ENCODE measurements around the gene CYP2W1. TPM values are rescaled to one million over a fixed set of nuclear protein-coding genes. Genes with fewer than 3 reads are reported as not detected.

The CYP2W1 gene
- total RNA-seq, 4 donors from 2014 or later, result 2.3 to 23.1 (median 2.5) TPM; not detected in 1

- no peaks in the 10 kb centered on the region for H3K9me3 ChIP-seq
- H3K27ac ChIP-seq, result no peak overlapping the region
- H3K36me3 ChIP-seq, result no peaks in the 10 kb centered on the region
- DNase-seq, result no peak
- peaks cover 0 to 5% of the 10 kb centered on the region in 2 donors for H3K27me3 ChIP-seq
- H3K4me1 ChIP-seq, result peaks cover 0 to 35% (median 3%) of the 10 kb centered on the region in 4 donors
- H3K4me3 ChIP-seq, result no peak overlapping the region
- no peak for TF ChIP-seq POLR2A (IDR thresholded peaks at IDR 0.05)
- no peak for TF ChIP-seq CTCF (IDR thresholded peaks at IDR 0.05)
These were observed 7.5 kb downstream of the CYP2W1 start for GRCh38 chr7:990352-990932.

DNA sequence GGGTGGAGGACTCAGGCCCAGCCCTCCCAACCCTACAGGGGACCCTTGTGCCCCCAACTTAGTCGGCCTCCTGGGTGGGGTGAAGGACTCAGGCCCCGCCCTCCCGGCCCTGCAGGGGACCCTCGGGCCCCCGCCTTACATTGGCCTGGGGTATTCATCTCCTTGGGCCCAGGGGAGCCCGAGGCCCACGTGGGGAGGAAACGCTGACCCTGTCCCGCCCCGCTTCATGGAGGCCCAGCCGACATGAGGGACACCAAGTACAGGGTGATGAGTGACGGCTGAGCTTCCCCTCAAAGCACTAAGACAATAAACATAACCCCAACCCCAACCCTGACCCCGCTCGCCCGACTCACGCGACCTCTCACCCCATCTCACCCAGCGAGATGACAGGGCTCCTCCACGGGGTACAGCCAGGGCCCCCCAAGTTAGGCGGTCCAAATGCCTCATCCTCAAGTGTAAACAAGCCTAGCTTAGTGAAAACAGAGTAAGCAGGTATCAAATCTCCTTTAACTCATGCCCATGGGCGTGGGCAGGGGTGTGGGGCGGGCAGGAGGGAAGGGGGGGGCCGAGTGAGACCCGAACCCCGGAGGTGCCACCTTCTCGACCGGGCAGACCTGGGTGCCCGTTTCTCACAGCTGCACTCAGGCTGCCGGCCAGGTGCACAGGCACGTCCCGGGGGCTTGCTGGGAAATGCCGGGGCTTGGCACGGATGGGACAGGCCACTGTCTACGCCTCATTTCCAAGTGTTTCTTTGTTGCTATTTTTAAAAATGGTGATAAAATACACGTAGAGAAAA, 8.2 kb downstream of the CYP2W1 start:
- Histone ChIP-seq H3K27ac (no peak overlapping the region), H3K36me3 (no peaks in the 10 kb centered on the region), H3K27me3 (peaks cover 0 to 5% of the 10 kb centered on the region in 2 donors), H3K4me3 (no peak overlapping the region), H3K4me1 (peaks cover 0 to 30% (median 3%) of the 10 kb centered on the region in 4 donors), H3K9me3 (no peaks in the 10 kb centered on the region)
- TF ChIP-seq CTCF (IDR thresholded peaks at IDR 0.05), result no peak
- TF ChIP-seq POLR2A (IDR thresholded peaks at IDR 0.05), result no peak
- DNase-seq, result no peak

DNA sequence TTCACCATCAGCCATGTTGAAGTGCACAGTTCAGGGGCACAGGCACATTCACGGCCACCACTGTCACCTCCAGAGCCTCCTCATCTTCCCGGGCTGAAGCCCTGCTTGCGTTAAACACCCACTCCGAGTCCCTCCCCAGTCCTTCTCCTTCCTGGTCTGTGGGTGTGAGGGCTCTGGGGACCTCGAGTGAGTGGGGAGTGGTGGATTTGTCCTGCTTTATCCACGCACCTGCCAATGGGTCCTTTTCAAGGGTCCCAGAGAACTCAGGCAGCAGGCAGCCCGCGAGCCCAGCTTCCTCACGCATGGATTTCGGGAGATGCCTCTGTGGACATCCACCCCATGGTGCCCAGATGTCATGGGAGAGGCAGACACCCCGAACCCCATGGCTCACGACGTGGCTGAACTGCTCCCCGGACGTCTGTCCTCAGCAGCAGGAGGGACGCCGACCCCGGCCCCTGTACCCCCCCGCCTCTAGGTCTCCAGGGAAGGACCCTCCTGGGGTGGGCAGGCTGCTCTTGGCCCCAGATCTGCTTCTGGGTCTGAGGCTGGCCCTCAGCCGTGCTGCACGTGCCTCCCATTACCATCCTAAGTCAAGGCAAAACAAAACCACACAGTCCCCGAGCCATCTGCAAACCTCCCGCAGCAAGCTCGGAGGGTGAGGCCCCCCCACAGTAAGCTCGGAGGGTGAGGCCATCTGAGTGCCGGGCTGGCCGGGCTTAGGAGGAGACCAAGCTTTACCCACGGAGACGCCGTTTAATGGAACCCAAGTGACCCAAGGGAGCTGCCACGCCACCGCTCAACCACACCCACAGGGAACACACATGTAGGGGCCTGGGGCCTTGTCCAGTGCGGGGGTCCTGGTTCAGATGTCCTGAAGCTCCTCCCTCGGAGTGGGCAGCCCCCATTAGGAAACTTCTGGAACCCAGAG, 9.0 kb downstream of the CYP2W1 start:
- H3K9me3 ChIP-seq, result no peaks in the 10 kb centered on the region
- H3K4me3 ChIP-seq, result no peak overlapping the region
- DNase-seq, result no peak
- TF ChIP-seq POLR2A (IDR thresholded peaks at IDR 0.05) (no peak), CTCF (IDR thresholded peaks at IDR 0.05) (no peak)
- H3K27ac ChIP-seq, result no peak overlapping the region
- H3K27me3 ChIP-seq, result peaks cover 0 to 5% of the 10 kb centered on the region in 2 donors
- peaks cover 0 to 21% (median 3%) of the 10 kb centered on the region in 4 donors for H3K4me1 ChIP-seq
- no peaks in the 10 kb centered on the region for H3K36me3 ChIP-seq

- no peak overlapping the region for H3K4me3 ChIP-seq
- H3K27me3 ChIP-seq, result peaks cover 0 to 5% of the 10 kb centered on the region in 2 donors
- TF ChIP-seq CTCF (IDR thresholded peaks at IDR 0.05) (peak; percentile 99 to 100 (median 100)), POLR2A (IDR thresholded peaks at IDR 0.05) (peak in 1 of 2 donors; percentile 29)
- no peaks in the 10 kb centered on the region for H3K9me3 ChIP-seq
- H3K4me1 ChIP-seq, result peaks cover 0 to 28% (median 3%) of the 10 kb centered on the region in 4 donors
- peaks cover 0 to 6% (median 0%) of the 10 kb centered on the region in 3 donors for H3K36me3 ChIP-seq
- H3K27ac ChIP-seq, result no peak overlapping the region
- DNase-seq, result peak; percentile 94 to 99 (median 97)
These were observed 10.0 kb downstream of the CYP2W1 start for GRCh38 chr7:992709-993607.
